DND-41 (cell line): ENCODE measurements around the gene NBPF19.
"Not testable (repeated sequence)": the region's sequence is repeated elsewhere in the genome, so short reads cannot be mapped to it uniquely, and the experiment has no call there.

Source experiments
- ATAC-seq: fragments of 200-7000 bp; cut with Tn5 transposase; 3 replicates; pipeline ENCODE4 v1.9.1; 2021; ENCODE audit warnings: low read depth; ENCODE audit not compliant: insufficient read depth
- DNase-seq: peaks from one replicate; pipeline ENCODE4 v3.0.0-alpha.2; 2020
- H2AFZ ChIP-seq: 2 replicates; pipeline ENCODE4 v1.6.0; 2012; ENCODE audit warnings: low read depth, low read length
- H3K27ac ChIP-seq: 2 replicates; pipeline ENCODE4 v1.5.1; 2012; ENCODE audit warnings: low read length, inconsistent platforms
- H3K27me3 ChIP-seq: fragments of 200-600 bp; sonication (generic); 2 replicates; pipeline ENCODE4 v1.6.0; 2012; ENCODE audit warnings: low read length, mild to moderate bottlenecking, inconsistent platforms; ENCODE audit not compliant: insufficient read depth, poor library complexity
- H3K36me3 ChIP-seq: 2 replicates; pipeline ENCODE4 v1.5.1; 2012; ENCODE audit warnings: low read length, inconsistent platforms; ENCODE audit not compliant: insufficient read depth
- H3K4me1 ChIP-seq: 2 replicates; pipeline ENCODE4 v1.5.1; 2012; ENCODE audit warnings: mild to moderate bottlenecking, low read length; ENCODE audit not compliant: insufficient read depth
- H3K4me2 ChIP-seq: 2 replicates; pipeline ENCODE4 v1.6.0; 2012; ENCODE audit warnings: mild to moderate bottlenecking, moderate library complexity, low read length, inconsistent platforms; ENCODE audit not compliant: insufficient read depth
- H3K4me3 ChIP-seq, 2 experiments: fragments of 200-600 bp in 1 of 2; shearing (Covaris generic) in 1 of 2; 2 replicates each; pipeline ENCODE4 v1.5.1; 2012 to 2016; ENCODE audit warnings: inconsistent platforms in 2 of 2, low read length in 2 of 2, mild to moderate bottlenecking in 2 of 2, low read depth in 1 of 2, moderate library complexity in 1 of 2
- H3K79me2 ChIP-seq: 2 replicates; pipeline ENCODE4 v1.6.0; 2012; ENCODE audit warnings: low read length, inconsistent platforms; ENCODE audit not compliant: insufficient read depth
- H3K9ac ChIP-seq: 2 replicates; pipeline ENCODE4 v1.6.0; 2012; ENCODE audit warnings: low read depth, mild to moderate bottlenecking, inconsistent platforms, low read length, moderate library complexity
- H3K9me3 ChIP-seq: 2 replicates; pipeline ENCODE4 v1.5.1; 2012; ENCODE audit warnings: low read length, moderate library complexity, mild to moderate bottlenecking, inconsistent platforms; ENCODE audit not compliant: insufficient read depth, severe bottlenecking
- H4K20me1 ChIP-seq: 2 replicates; pipeline ENCODE4 v1.6.0; 2012; ENCODE audit warnings: low read length; ENCODE audit not compliant: insufficient read depth

NBPF19 gene

GRCh38 chr1:149474745-149475144 is at the start of gene NBPF19:
NBPF19 (plus strand) TSS chr1:149475045; CDS start chr1:149475933, 888 bp downstream.
- not testable (repeated sequence) for H3K4me3 ChIP-seq, H4K20me1 ChIP-seq, ATAC-seq, H2AFZ ChIP-seq, H3K9me3 ChIP-seq, H3K36me3 ChIP-seq, H3K27ac ChIP-seq, H3K9ac ChIP-seq, DNase-seq, H3K4me2 ChIP-seq, H3K27me3 ChIP-seq, H3K79me2 ChIP-seq, H3K4me1 ChIP-seq

- not testable (repeated sequence) for H3K27ac ChIP-seq, H3K79me2 ChIP-seq, H3K4me1 ChIP-seq, H3K4me2 ChIP-seq, H3K9me3 ChIP-seq, H3K27me3 ChIP-seq, H3K36me3 ChIP-seq, H3K4me3 ChIP-seq, H2AFZ ChIP-seq, DNase-seq, H4K20me1 ChIP-seq, ATAC-seq, H3K9ac ChIP-seq
These were observed 46.5 kb upstream of the NBPF19 start for GRCh38 chr1:149428317-149428716.

GRCh38 chr1:149445451-149445850 is 29.4 kb upstream of the NBPF19 start:
- H3K27me3 ChIP-seq, H4K20me1 ChIP-seq, H3K9ac ChIP-seq, H3K27ac ChIP-seq, H3K36me3 ChIP-seq, H3K9me3 ChIP-seq, H3K4me1 ChIP-seq, H2AFZ ChIP-seq, ATAC-seq, H3K4me3 ChIP-seq, H3K79me2 ChIP-seq, H3K4me2 ChIP-seq: not testable (repeated sequence)
- peak; percentile 13 for DNase-seq

- H3K36me3 ChIP-seq = not testable (repeated sequence)
These were observed 22.6 kb upstream of the NBPF19 start for GRCh38 chr1:149452196-149452595.

GRCh38 chr1:149452652-149453051 is 22.2 kb upstream of the NBPF19 start:
- not testable (repeated sequence) for H3K9me3 ChIP-seq, H3K4me3 ChIP-seq, DNase-seq, ATAC-seq, H3K9ac ChIP-seq, H3K79me2 ChIP-seq, H3K4me2 ChIP-seq, H2AFZ ChIP-seq, H3K27ac ChIP-seq, H3K36me3 ChIP-seq, H3K27me3 ChIP-seq, H4K20me1 ChIP-seq, H3K4me1 ChIP-seq

More at GRCh38 chr1:149452196-149452595, 22.6 kb upstream of the NBPF19 start:
- H3K4me3 ChIP-seq, H3K4me2 ChIP-seq, DNase-seq, H3K9me3 ChIP-seq, H3K79me2 ChIP-seq, H4K20me1 ChIP-seq, H3K27me3 ChIP-seq, H3K4me1 ChIP-seq, ATAC-seq, H3K27ac ChIP-seq, H2AFZ ChIP-seq, H3K9ac ChIP-seq: not testable (repeated sequence)

- not testable (repeated sequence) for H3K27ac ChIP-seq, H3K4me2 ChIP-seq, H3K36me3 ChIP-seq, H2AFZ ChIP-seq, DNase-seq, H4K20me1 ChIP-seq, H3K4me1 ChIP-seq, H3K4me3 ChIP-seq, H3K79me2 ChIP-seq, H3K9ac ChIP-seq, H3K27me3 ChIP-seq, ATAC-seq, H3K9me3 ChIP-seq
These were observed 83.5 kb downstream of the NBPF19 start for GRCh38 chr1:149558350-149558825.

- H3K4me1 ChIP-seq, H3K27ac ChIP-seq, H2AFZ ChIP-seq, ATAC-seq, H3K9me3 ChIP-seq, H3K79me2 ChIP-seq, DNase-seq, H4K20me1 ChIP-seq, H3K4me3 ChIP-seq, H3K27me3 ChIP-seq, H3K4me2 ChIP-seq, H3K9ac ChIP-seq, H3K36me3 ChIP-seq: not testable (repeated sequence)
These were observed 87.0 kb downstream of the NBPF19 start for GRCh38 chr1:149561806-149562205.

- H3K27ac ChIP-seq, H4K20me1 ChIP-seq, H3K4me3 ChIP-seq, H3K4me1 ChIP-seq, DNase-seq, H3K36me3 ChIP-seq, H3K9me3 ChIP-seq, H3K79me2 ChIP-seq, H3K27me3 ChIP-seq, H3K9ac ChIP-seq, H2AFZ ChIP-seq, ATAC-seq, H3K4me2 ChIP-seq: not testable (repeated sequence)
These were observed 90.6 kb downstream of the NBPF19 start for GRCh38 chr1:149565485-149565884.
